A204.1 (cell line): ENCODE measurements around the gene CIT.
"Not testable (repeated sequence)": the region's sequence is repeated elsewhere in the genome, so short reads cannot be mapped to it uniquely, and the experiment has no call there.

Source experiments
- FAIRE-seq: peaks from 2 replicates; lab custom pipeline; 2012; peaks lifted over from hg19 to GRCh38; lab: Jason Lieb, UNC

The CIT gene

GRCh38 chr12:119742700-119743099 is 134.4 kb downstream of the CIT start:
- FAIRE-seq = no peak

- no peak for FAIRE-seq
Measured at GRCh38 chr12:119740830-119741229, 136.3 kb downstream of the CIT start.

GRCh38 chr12:119735079-119735478 is 142.0 kb downstream of the CIT start:
- FAIRE-seq = no peak

GRCh38 chr12:119730381-119730780 is 146.7 kb downstream of the CIT start:
- no peak for FAIRE-seq

- no peak for FAIRE-seq
Measured at GRCh38 chr12:119729871-119730270, 147.2 kb downstream of the CIT start.

- no peak for FAIRE-seq
Measured at GRCh38 chr12:119728444-119728745, 148.7 kb downstream of the CIT start.

GRCh38 chr12:119727600-119728443 is 149.3 kb downstream of the CIT start:
- FAIRE-seq = no peak

GRCh38 chr12:119725523-119725922 is 151.6 kb downstream of the CIT start:
- FAIRE-seq = no peak

GRCh38 chr12:119721306-119721705 is 155.8 kb downstream of the CIT start:
- FAIRE-seq = no peak

GRCh38 chr12:119720349-119720748 is 156.8 kb downstream of the CIT start:
- FAIRE-seq = no peak

- no peak for FAIRE-seq
Measured at GRCh38 chr12:119718141-119718540, 159.0 kb downstream of the CIT start.

GRCh38 chr12:119715268-119715620 is 161.9 kb downstream of the CIT start:
- no peak for FAIRE-seq

GRCh38 chr12:119714614-119715267 is 162.4 kb downstream of the CIT start:
- no peak for FAIRE-seq

- no peak for FAIRE-seq
Measured at GRCh38 chr12:119713551-119714031, 163.5 kb downstream of the CIT start.

GRCh38 chr12:119712721-119713120 is 164.4 kb downstream of the CIT start:
- FAIRE-seq = no peak

GRCh38 chr12:119711693-119712092 is 165.4 kb downstream of the CIT start:
- no peak for FAIRE-seq

- FAIRE-seq = no peak
Measured at GRCh38 chr12:119710965-119711551, 166.1 kb downstream of the CIT start.

- no peak for FAIRE-seq
Measured at GRCh38 chr12:119710374-119710964, 166.7 kb downstream of the CIT start.

- not testable (repeated sequence) for FAIRE-seq
Measured at GRCh38 chr12:119706427-119706826, 170.7 kb downstream of the CIT start.

GRCh38 chr12:119705182-119705581 is 171.9 kb downstream of the CIT start:
- no peak for FAIRE-seq

- FAIRE-seq = no peak
Measured at GRCh38 chr12:119704065-119704747, 172.9 kb downstream of the CIT start.

- FAIRE-seq = no peak
Measured at GRCh38 chr12:119700078-119700477, 177.0 kb downstream of the CIT start.
